ENCODE measurements around the gene MNS1. TPM values are rescaled to one million over a fixed set of nuclear protein-coding genes. Genes with fewer than 3 reads are reported as not detected.

MNS1 gene
- total RNA-seq, 1 experiment from 2014 or later: 1.9 TPM

DNA sequence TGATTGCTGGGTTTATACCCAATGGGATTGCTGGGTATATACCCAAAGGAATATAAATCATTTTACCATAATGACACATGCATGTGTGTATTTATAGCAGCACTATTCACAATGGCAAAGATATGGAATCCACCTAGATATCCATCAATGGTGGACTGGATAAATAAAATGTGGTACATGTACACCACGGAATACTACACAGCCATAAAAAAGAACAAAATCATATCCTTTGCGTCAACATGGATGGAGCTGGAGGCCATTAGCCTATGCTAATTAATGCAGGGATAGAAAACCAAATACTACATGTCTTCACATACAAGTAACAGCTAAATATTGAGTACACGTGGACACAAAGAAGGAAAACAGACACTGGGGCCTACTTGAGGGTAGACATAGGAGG lies 22.6 kb downstream of the MNS1 start (continued):
- TF ChIP-seq ZBTB33 (IDR thresholded peaks at IDR 0.05; ENCODE audit: extremely low read depth, insufficient replicate concordance, low read length): no peak
- TF ChIP-seq SRF (IDR thresholded peaks at IDR 0.05; ENCODE audit: low read depth): no peak
- no peak for TF ChIP-seq CBX3 (IDR thresholded peaks at IDR 0.05; ENCODE audit: low read depth)
- TF ChIP-seq EGR1 (IDR thresholded peaks at IDR 0.05; ENCODE audit: low read depth): no peak
- TF ChIP-seq EZH2phosphoT487 (IDR thresholded peaks at IDR 0.05; ENCODE audit: borderline replicate concordance): no peak
- TF ChIP-seq MAX (IDR thresholded peaks at IDR 0.05): no peak
- TF ChIP-seq, protein P1, sequence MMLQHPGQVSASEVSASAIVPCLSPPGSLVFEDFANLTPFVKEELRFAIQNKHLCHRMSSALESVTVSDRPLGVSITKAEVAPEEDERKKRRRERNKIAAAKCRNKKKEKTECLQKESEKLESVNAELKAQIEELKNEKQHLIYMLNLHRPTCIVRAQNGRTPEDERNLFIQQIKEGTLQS (IDR thresholded peaks at IDR 0.05): no peak
- no peak for TF ChIP-seq JUND (IDR thresholded peaks at IDR 0.05)
- TF ChIP-seq SIN3A (IDR thresholded peaks at IDR 0.05; ENCODE audit: low read depth): no peak
- TF ChIP-seq SP1 (IDR thresholded peaks at IDR 0.05; ENCODE audit: low read depth): no peak
- no peak for TF ChIP-seq EZH2 (IDR thresholded peaks at IDR 0.05)
- no peak for TF ChIP-seq RAD21 (IDR thresholded peaks at IDR 0.05; ENCODE audit: low read depth)
- TF ChIP-seq YY1 (IDR thresholded peaks at IDR 0.05; ENCODE audit: extremely low read depth, insufficient replicate concordance, low read depth, low read length): no peak
- TF ChIP-seq CEBPB (IDR thresholded peaks at IDR 0.05; ENCODE audit: low read depth): no peak

- TF ChIP-seq EZH2phosphoT487 (IDR thresholded peaks at IDR 0.05; ENCODE audit: borderline replicate concordance) (no peak), ELF1 (IDR thresholded peaks at IDR 0.05; ENCODE audit: borderline replicate concordance, low read depth) (no peak), FOSL1 (IDR thresholded peaks at IDR 0.05; ENCODE audit: low read depth) (no peak), REST (IDR thresholded peaks at IDR 0.05; ENCODE audit: low read depth) (no peak), SRF (IDR thresholded peaks at IDR 0.05; ENCODE audit: low read depth) (no peak), ZNF274 (IDR thresholded peaks at IDR 0.05; ENCODE audit: low read depth, low read length) (no peak), TCF7L2 (IDR thresholded peaks at IDR 0.05; ENCODE audit: borderline replicate concordance, extremely low read depth, insufficient read depth, insufficient read length) (no peak), JUND (IDR thresholded peaks at IDR 0.05) (no peak)
- BruUV-seq (replicated peaks): no TSS peak
- Histone ChIP-seq H2AFZ (ENCODE audit: low read depth, low read length, poor library complexity, severe bottlenecking) (no peak overlapping the region), H3K79me2 (ENCODE audit: insufficient read depth, low read length) (no peaks in the 10 kb centered on the region), H3K9ac (ENCODE audit: low read length) (no peak overlapping the region), H4K20me1 (ENCODE audit: insufficient read depth) (no peaks in the 10 kb centered on the region), H3K36me3 (ENCODE audit: control insufficient read depth in 1 of 2, insufficient read depth in 2 of 2, low read length in 2 of 2) (no peaks in the 10 kb centered on the region), H3K4me3 (replicated peaks in 1 of 2; ENCODE audit: low read depth in 1 of 2, low read length in 2 of 2) (no peak overlapping the region), H3K4me2 (ENCODE audit: low read length) (no peak overlapping the region), H3K9me2 (ENCODE audit: insufficient read depth) (no peaks in the 10 kb centered on the region), H3K27ac (ENCODE audit: low read depth, low read length) (no peak overlapping the region), H3K9me3 (ENCODE audit: control insufficient read depth in 1 of 2, insufficient read depth in 1 of 2, low read depth in 1 of 2, low read length in 2 of 2) (no peaks in the 10 kb centered on the region), H3K27me3 (ENCODE audit: insufficient read depth, low read length) (no peaks in the 10 kb centered on the region), H3K4me1 (ENCODE audit: control insufficient read depth in 1 of 2, insufficient read depth in 2 of 2, low read length in 2 of 2) (no peaks in the 10 kb centered on the region)
- intact Hi-C loops (cut with micrococcal nuclease): no loop called here
- RAD21 ChIA-PET (ENCODE audit: low non-redundant PET in 1 of 2, low total read pairs in 2 of 2, uncharacterized antibody in 2 of 2, unreplicated experiment in 2 of 2): no interaction called here
- POLR2A ChIA-PET: no interaction called here
- CTCF ChIA-PET: interaction anchor here (0.7 kb wide), 1 partner anchor 191 kb away, joined by 3 read pairs; no protein-coding TSS in a partner anchor
- ATAC-seq (no peak), DNase-seq (ENCODE audit: low read depth, low spot score) (no peak)
Observed at GRCh38 chr15:56440214-56440770, 24.6 kb downstream of the MNS1 start.

Measured in HCT116 (cell line).